Measurements from ENCODE around the gene BTBD16.

Gene BTBD16

GRCh38 chr10:122343936-122344335 lies 72.8 kb downstream of the BTBD16 start:
- DNase-seq (ENCODE audit: low spot score), result no peak

- no peak for DNase-seq (ENCODE audit: low spot score)
Observed at GRCh38 chr10:122344741-122345258, 73.7 kb downstream of the BTBD16 start.

- DNase-seq (ENCODE audit: low spot score), result no peak
Observed at GRCh38 chr10:122346326-122346950, 75.3 kb downstream of the BTBD16 start.

- DNase-seq (ENCODE audit: low spot score), result no peak
Observed at GRCh38 chr10:122347170-122347841, 76.2 kb downstream of the BTBD16 start.

- no peak for DNase-seq (ENCODE audit: low spot score)
Observed at GRCh38 chr10:122348512-122348911, 77.4 kb downstream of the BTBD16 start.

GRCh38 chr10:122348935-122349361 lies 77.9 kb downstream of the BTBD16 start:
- DNase-seq (ENCODE audit: low spot score), result no peak

GRCh38 chr10:122349758-122350369 lies 78.8 kb downstream of the BTBD16 start:
- DNase-seq (ENCODE audit: low spot score), result no peak

- DNase-seq (ENCODE audit: low spot score), result no peak
Observed at GRCh38 chr10:122350893-122351292, 79.8 kb downstream of the BTBD16 start.

GRCh38 chr10:122352817-122353525 lies 81.9 kb downstream of the BTBD16 start:
- no peak for DNase-seq (ENCODE audit: low spot score)

GRCh38 chr10:122354383-122354782 lies 83.3 kb downstream of the BTBD16 start:
- DNase-seq (ENCODE audit: low spot score), result no peak

GRCh38 chr10:122357685-122358084 lies 86.6 kb downstream of the BTBD16 start:
- DNase-seq (ENCODE audit: low spot score), result no peak

- no peak for DNase-seq (ENCODE audit: low spot score)
Observed at GRCh38 chr10:122359621-122360020, 88.5 kb downstream of the BTBD16 start.

GRCh38 chr10:122361046-122361445 lies 90.0 kb downstream of the BTBD16 start:
- no peak for DNase-seq (ENCODE audit: low spot score)

GRCh38 chr10:122362031-122362592 lies 91.0 kb downstream of the BTBD16 start:
- no peak for DNase-seq (ENCODE audit: low spot score)

GRCh38 chr10:122362621-122363020 lies 91.5 kb downstream of the BTBD16 start:
- DNase-seq (ENCODE audit: low spot score), result no peak

- DNase-seq (ENCODE audit: low spot score), result no peak
Observed at GRCh38 chr10:122363311-122363710, 92.2 kb downstream of the BTBD16 start.

- no peak for DNase-seq (ENCODE audit: low spot score)
Observed at GRCh38 chr10:122363722-122364463, 92.8 kb downstream of the BTBD16 start.

GRCh38 chr10:122368502-122369254 lies 97.6 kb downstream of the BTBD16 start:
- DNase-seq (ENCODE audit: low spot score), result no peak

GRCh38 chr10:122373108-122373507 lies 102.0 kb downstream of the BTBD16 start:
- DNase-seq (ENCODE audit: low spot score), result no peak

GRCh38 chr10:122373721-122374120 lies 102.6 kb downstream of the BTBD16 start:
- DNase-seq (ENCODE audit: low spot score), result no peak
